Sigmoid colon (tissue), 7 donors: Measurements from ENCODE around the gene SPPL3. TPM values are rescaled to one million over a fixed set of nuclear protein-coding genes. Genes with fewer than 3 reads are reported as not detected.

Experiments
- DNase-seq: peaks from one replicate; pipeline ENCODE4 v3.0.0-alpha.2; 2019
- H3K27ac ChIP-seq, 4 donors: fragments of 200-600 bp; sonication (generic); one replicate each; pipeline ENCODE4 v1.5.1; 2016 to 2019; ENCODE audit warnings: mild to moderate bottlenecking in 1 of 4
- H3K27me3 ChIP-seq, 3 donors: fragments of 200-600 bp; sonication (generic); one replicate each; pipeline ENCODE4 v1.5.1; 2019; ENCODE audit warnings: mild to moderate bottlenecking in 1 of 3
- H3K36me3 ChIP-seq, 4 donors: fragments of 200-600 bp; sonication (generic); one replicate each; pipeline ENCODE4 v1.5.1; 2016 to 2019
- H3K4me1 ChIP-seq, 4 donors: fragments of 200-600 bp; sonication (generic); one replicate each; pipeline ENCODE4 v1.5.1; 2017 to 2019
- H3K4me3 ChIP-seq, 4 donors: fragments of 200-600 bp; sonication (generic); one replicate each; pipeline ENCODE4 v1.5.1; 2017 to 2019; ENCODE audit warnings: mild to moderate bottlenecking in 2 of 4, moderate library complexity in 1 of 4
- H3K9me3 ChIP-seq, 4 donors: fragments of 200-600 bp in 3 of 4; sonication (generic) in 3 of 4; one replicate each; pipeline versions ENCODE4 v1.5.1 to v1.6.1; 2013 to 2019
- EP300 ChIP-seq, 4 donors: sonication (generic); formaldehyde crosslinking; IDR thresholded peaks; one replicate each; pipeline ENCODE4 v1.6.1; 2017; ENCODE audit warnings: antibody characterized with exemption in 4 of 4
- POLR2A ChIP-seq, 2 donors: fragments of 450-650 bp; IDR thresholded peaks; one replicate each; pipeline ENCODE4 v1.6.1; 2016; ENCODE audit warnings: antibody characterized with exemption in 2 of 2, mild to moderate bottlenecking in 2 of 2, moderate library complexity in 2 of 2
- POLR2AphosphoS5 ChIP-seq, 4 donors: sonication (generic); formaldehyde crosslinking; IDR thresholded peaks; one replicate each; pipeline ENCODE4 v1.6.1; 2017; ENCODE audit warnings: antibody characterized with exemption in 4 of 4
- WGBS, 2 donors: extraction: QIAGEN DNeasy Blood & Tissue Kit; methylation state at CpG; one replicate each; pipeline ENCODE4 v1.1.7; 2013; 5-methylcytosine and 5-hydroxymethylcytosine counted together
- intact Hi-C: fragments of 100-400 bp; cut with DNase I; formaldehyde crosslinking; loops from one replicate; pipeline ENCODE4 v1.15.1; 2023
- polyA plus RNA-seq, 3 donors: library from polyadenylated mRNA; stranded (reverse); fragments of 200-250 nt; gene quantifications; one replicate each; pipeline ENCODE4 v1.2.3, GENCODE V29; 2013
- total RNA-seq, 4 donors: library from RNA; depleted of rRNA; stranded (reverse); fragments of >200 nt; gene quantifications; one replicate each; pipeline ENCODE4 v1.1.0, GENCODE V29; 2016
- TF ChIP-seq, protein P1 (sequence below), 4 experiments: fragments of 450-650 bp in 3 of 4; fragments of 200-600 bp in 1 of 4; IDR thresholded peaks; one replicate each; pipeline ENCODE4 v1.5.1; 2016 to 2019; ENCODE audit warnings: antibody characterized with exemption in 4 of 4, mild to moderate bottlenecking in 3 of 4, moderate library complexity in 2 of 4
- donor health status: healthy with polysubstance abuse.
- donor health status: Bipolar disorder and iron deficiency.
- donor health status: healthy.

SPPL3 gene
- total and polyA plus RNA-seq, 7 donors: 8.6 to 28.0 (median 19.3) TPM

DNA sequence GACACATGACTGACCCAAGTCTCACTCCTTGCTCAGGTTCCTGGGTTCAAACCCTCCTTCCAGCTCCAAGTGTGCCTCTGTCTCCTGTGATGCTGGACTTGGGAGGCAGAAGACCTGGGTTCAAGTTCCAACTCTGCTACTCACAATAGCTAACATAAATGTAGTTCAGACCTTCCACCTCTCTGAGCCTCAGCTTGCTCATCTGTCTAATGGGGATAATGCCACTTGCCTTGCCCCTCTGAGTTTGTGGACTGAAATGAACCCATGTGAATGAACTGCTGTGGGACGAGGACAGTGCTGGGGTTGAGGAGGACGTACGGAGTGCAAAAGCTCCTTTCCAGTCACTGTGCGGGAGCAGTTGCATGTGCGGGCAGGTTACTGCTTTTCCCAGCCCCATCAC lies 137.6 kb downstream of the SPPL3 start:
- peaks cover 0 to 9% (median 8%) of the 10 kb centered on the region in 4 donors for H3K4me1 ChIP-seq
- no peak overlapping the region for H3K27ac ChIP-seq
- intact Hi-C loops: no loop called here
- peaks cover 15 to 70% (median 32%) of the 10 kb centered on the region in 4 donors for H3K36me3 ChIP-seq
- H3K9me3 ChIP-seq: no peaks in the 10 kb centered on the region
- WGBS, 2 donors: 77 to 87% methylated on average over 5 of the region's 5 CpGs
- no peaks in the 10 kb centered on the region for H3K27me3 ChIP-seq
- no peak overlapping the region for H3K4me3 ChIP-seq
- no peak for TF ChIP-seq EP300 (IDR thresholded peaks at IDR 0.05)
- no peak for TF ChIP-seq POLR2AphosphoS5 (IDR thresholded peaks at IDR 0.05)
- no peak for TF ChIP-seq POLR2A (IDR thresholded peaks at IDR 0.05)
- TF ChIP-seq, protein P1, sequence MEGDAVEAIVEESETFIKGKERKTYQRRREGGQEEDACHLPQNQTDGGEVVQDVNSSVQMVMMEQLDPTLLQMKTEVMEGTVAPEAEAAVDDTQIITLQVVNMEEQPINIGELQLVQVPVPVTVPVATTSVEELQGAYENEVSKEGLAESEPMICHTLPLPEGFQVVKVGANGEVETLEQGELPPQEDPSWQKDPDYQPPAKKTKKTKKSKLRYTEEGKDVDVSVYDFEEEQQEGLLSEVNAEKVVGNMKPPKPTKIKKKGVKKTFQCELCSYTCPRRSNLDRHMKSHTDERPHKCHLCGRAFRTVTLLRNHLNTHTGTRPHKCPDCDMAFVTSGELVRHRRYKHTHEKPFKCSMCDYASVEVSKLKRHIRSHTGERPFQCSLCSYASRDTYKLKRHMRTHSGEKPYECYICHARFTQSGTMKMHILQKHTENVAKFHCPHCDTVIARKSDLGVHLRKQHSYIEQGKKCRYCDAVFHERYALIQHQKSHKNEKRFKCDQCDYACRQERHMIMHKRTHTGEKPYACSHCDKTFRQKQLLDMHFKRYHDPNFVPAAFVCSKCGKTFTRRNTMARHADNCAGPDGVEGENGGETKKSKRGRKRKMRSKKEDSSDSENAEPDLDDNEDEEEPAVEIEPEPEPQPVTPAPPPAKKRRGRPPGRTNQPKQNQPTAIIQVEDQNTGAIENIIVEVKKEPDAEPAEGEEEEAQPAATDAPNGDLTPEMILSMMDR (IDR thresholded peaks at IDR 0.05): no peak
- DNase-seq: no peak

DNA sequence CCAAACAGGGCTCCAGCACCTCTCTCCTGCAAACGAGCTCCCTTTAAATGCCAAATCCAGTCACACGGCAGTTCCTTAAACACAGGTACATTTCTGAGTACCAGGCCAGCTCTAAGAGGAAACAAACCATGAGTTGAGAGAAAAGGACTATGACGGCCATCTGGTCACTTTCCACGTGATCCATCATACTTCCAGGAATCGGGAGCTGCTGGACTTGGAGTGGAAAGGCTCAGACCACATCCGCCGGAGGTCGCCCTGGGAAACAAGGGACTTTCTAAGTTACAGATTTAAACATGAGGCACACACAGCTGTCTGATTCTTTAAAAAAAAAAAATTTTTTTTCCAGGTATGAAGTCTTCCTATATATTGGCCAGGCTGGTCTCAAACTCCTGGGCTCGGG lies 139.3 kb downstream of the SPPL3 start:
- no peak overlapping the region for H3K27ac ChIP-seq
- no peaks in the 10 kb centered on the region for H3K27me3 ChIP-seq
- peaks cover 0 to 22% (median 16%) of the 10 kb centered on the region in 4 donors for H3K4me1 ChIP-seq
- no peak overlapping the region for H3K4me3 ChIP-seq
- intact Hi-C loops: no loop called here
- DNase-seq: no peak
- no peaks in the 10 kb centered on the region for H3K9me3 ChIP-seq
- peaks cover 15 to 68% (median 32%) of the 10 kb centered on the region in 4 donors for H3K36me3 ChIP-seq
- TF ChIP-seq EP300 (IDR thresholded peaks at IDR 0.05): no peak
- TF ChIP-seq, protein P1 (IDR thresholded peaks at IDR 0.05): no peak
- TF ChIP-seq POLR2AphosphoS5 (IDR thresholded peaks at IDR 0.05): no peak
- WGBS, 2 donors: 80 to 85% methylated on average over 9 of the region's 9 CpGs

DNA sequence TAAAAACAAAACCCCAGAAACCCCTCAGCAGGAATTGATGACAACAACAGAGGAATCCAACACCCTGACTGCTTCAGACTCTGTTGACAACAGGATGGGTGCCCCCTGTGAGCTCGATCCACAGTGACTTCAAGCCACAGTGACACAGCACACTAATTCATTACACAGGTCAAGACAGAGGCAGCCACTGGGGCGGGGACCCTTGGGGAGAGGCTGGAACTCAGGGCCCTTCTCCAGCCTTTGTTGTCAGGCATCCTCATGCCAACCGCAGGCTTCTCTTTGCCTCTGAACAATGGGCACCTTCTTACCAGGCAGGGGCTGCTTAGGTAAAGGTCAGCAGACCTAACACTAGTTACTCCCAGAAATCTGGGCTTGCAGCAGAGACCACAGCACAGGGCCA lies 140.9 kb downstream of the SPPL3 start:
- Histone ChIP-seq H3K9me3 (no peaks in the 10 kb centered on the region), H3K36me3 (peaks cover 15 to 58% (median 26%) of the 10 kb centered on the region in 4 donors), H3K4me1 (peaks cover 0 to 22% (median 16%) of the 10 kb centered on the region in 4 donors), H3K27me3 (no peaks in the 10 kb centered on the region), H3K4me3 (no peak overlapping the region), H3K27ac (peak overlapping the region in 1 of 4 donors; percentile 80)
- no peak for DNase-seq
- WGBS, 2 donors: 68 to 76% methylated on average over 3 of the region's 3 CpGs
- TF ChIP-seq, protein P1 (IDR thresholded peaks at IDR 0.05): no peak
- TF ChIP-seq EP300 (IDR thresholded peaks at IDR 0.05): no peak
- TF ChIP-seq POLR2AphosphoS5 (IDR thresholded peaks at IDR 0.05): no peak
- TF ChIP-seq POLR2A (IDR thresholded peaks at IDR 0.05): no peak
- intact Hi-C loops: loop anchor here (2.0 kb wide), 1 partner anchor 140 kb away; no protein-coding TSS in a partner anchor

DNA sequence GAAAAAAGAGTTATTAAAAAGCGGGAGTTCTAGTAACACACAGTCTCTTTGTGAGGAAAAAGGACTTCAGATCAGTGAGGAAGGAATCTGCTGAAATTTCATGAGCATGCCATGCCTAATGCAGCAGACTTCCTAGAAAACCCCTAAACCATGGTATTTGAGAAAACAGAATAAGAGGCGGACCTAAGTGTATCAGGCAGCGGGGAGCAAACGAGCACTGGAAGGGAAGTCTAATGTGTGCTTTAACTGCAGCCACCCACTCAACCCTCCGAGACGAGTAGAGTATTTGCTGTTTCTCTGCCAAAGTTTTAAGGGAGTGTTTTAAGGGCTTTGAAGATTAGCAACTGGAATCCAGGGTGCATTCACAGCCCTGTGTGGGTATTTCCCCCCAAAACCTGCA lies 142.1 kb downstream of the SPPL3 start:
- Histone ChIP-seq H3K36me3 (peaks cover 11 to 46% (median 16%) of the 10 kb centered on the region in 4 donors), H3K4me3 (peak overlapping the region in 1 of 4 donors; percentile 9), H3K27ac (peak overlapping the region; percentile 73 to 80 (median 78)), H3K27me3 (no peaks in the 10 kb centered on the region), H3K9me3 (no peaks in the 10 kb centered on the region), H3K4me1 (peaks cover 0 to 22% (median 16%) of the 10 kb centered on the region in 4 donors)
- DNase-seq: no peak
- TF ChIP-seq POLR2A (IDR thresholded peaks at IDR 0.05): no peak
- TF ChIP-seq EP300 (IDR thresholded peaks at IDR 0.05): no peak
- TF ChIP-seq, protein P1 (IDR thresholded peaks at IDR 0.05): no peak
- TF ChIP-seq POLR2AphosphoS5 (IDR thresholded peaks at IDR 0.05): no peak
- WGBS, 2 donors: 68 to 73% methylated on average over 6 of the region's 6 CpGs
- intact Hi-C loops: loop anchor here (2.0 kb wide), 1 partner anchor 141 kb away; no protein-coding TSS in a partner anchor

DNA sequence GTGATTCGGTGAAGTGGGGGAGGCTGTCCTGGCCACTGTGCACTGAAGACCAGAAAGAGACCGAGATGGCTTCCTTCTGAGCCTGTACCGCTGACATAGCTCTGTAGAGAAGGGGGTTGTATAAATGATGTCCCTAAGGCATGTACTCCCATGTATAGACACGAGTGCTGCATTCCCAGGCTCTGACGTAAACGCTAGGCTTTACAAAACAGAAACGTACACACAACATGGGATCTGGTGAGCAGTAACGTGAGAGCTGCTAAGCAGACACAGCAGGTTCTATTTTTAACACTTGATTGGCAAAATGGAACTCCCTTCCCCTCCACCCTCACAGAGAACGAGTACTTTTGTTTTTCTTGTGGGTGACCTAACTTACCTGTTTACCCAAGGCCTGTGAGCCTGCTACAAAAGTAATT lies 142.6 kb downstream of the SPPL3 start:
- no peaks in the 10 kb centered on the region for H3K27me3 ChIP-seq
- WGBS, 2 donors: 72 to 86% methylated on average over 9 of the region's 9 CpGs
- TF ChIP-seq EP300 (IDR thresholded peaks at IDR 0.05) (peak in 3 of 4 donors; percentile 69 to 92 (median 83)), POLR2AphosphoS5 (IDR thresholded peaks at IDR 0.05) (peak; percentile 14 to 79 (median 37)), POLR2A (IDR thresholded peaks at IDR 0.05) (no peak)
- peaks cover 0 to 22% (median 16%) of the 10 kb centered on the region in 4 donors for H3K4me1 ChIP-seq
- no peaks in the 10 kb centered on the region for H3K9me3 ChIP-seq
- peak; percentile 78 for DNase-seq
- H3K27ac ChIP-seq: peak overlapping the region; percentile 73 to 80 (median 78)
- peak overlapping the region in 2 of 4 donors; percentile 1 to 9 for H3K4me3 ChIP-seq
- peaks cover 6 to 41% (median 11%) of the 10 kb centered on the region in 4 donors for H3K36me3 ChIP-seq
- intact Hi-C loops: no loop called here
